ENCODE data around the gene OR51A2. TPM values are rescaled to one million over a fixed set of nuclear protein-coding genes. Genes with fewer than 3 reads are reported as not detected.
"Not testable (repeated sequence)": the region's sequence is repeated elsewhere in the genome, so short reads cannot be mapped to it uniquely, and the experiment has no call there.

The OR51A2 gene
- total RNA-seq = not detected
- polyA plus RNA-seq (2013, experiment 1 of 2) = not detected
- not detected for polyA plus RNA-seq (2013, experiment 2 of 2)
- long read RNA-seq, experiment 1 = 0 reads
- long read RNA-seq, experiment 2 = 0 reads
- long read RNA-seq, experiment 3 = 0 reads
- long read RNA-seq, experiment 4 = 0 reads

DNA sequence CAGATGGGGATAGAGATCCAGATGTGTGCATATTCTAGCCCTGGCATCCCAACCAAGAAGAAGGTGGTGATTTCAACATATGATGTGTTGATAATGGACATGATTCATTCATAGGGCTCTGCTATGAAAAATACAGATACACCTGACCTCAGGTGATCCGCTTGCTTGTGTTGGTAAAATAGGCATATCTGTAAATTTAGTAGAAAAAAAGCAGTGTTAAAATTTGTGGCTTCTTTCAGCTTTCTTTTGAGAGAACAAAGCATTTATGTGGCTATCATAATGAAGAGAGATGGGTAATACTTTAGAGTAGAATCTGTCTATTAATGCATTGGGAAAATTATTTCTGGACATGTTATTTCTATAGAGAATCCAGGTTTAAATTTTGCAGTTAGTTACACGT lies at the start of gene OR51A2:
Gene OR51A2, minus strand, starts transcription at position 101 of the 400 bp plus-strand sequence. Its CDS starts 0 bp downstream, at position 101.
- DNase-seq; H3K4me3 Mint-ChIP-seq; H3K4me3 ChIP-seq (ENCODE audit: low read length); H3K9ac ChIP-seq (ENCODE audit: extremely low read depth, low read length, poor library complexity, severe bottlenecking); H3K27me3 Mint-ChIP-seq (ENCODE audit: insufficient read depth); H3K4me1 ChIP-seq (ENCODE audit: control insufficient read depth, insufficient read depth, low read length); H3K9me3 ChIP-seq (ENCODE audit: control insufficient read depth, low read length); H3K27ac Mint-ChIP-seq; H3K36me3 ChIP-seq (ENCODE audit: control insufficient read depth, insufficient read depth, low read length); H3K36me3 Mint-ChIP-seq (ENCODE audit: low read depth); H3K9me3 Mint-ChIP-seq; H3K27ac ChIP-seq (ENCODE audit: low read depth, low read length); H3K27me3 ChIP-seq (ENCODE audit: control insufficient read depth, insufficient read depth, low read length, poor library complexity, severe bottlenecking); H3K4me1 Mint-ChIP-seq: not testable (repeated sequence)
- WGBS, 2 experiments (ENCODE audit: insufficient coverage in 1 of 2, insufficient read length in 1 of 2) = 88 to 100% methylated on average over 1 to 2 of the region's 2 CpGs

DNA sequence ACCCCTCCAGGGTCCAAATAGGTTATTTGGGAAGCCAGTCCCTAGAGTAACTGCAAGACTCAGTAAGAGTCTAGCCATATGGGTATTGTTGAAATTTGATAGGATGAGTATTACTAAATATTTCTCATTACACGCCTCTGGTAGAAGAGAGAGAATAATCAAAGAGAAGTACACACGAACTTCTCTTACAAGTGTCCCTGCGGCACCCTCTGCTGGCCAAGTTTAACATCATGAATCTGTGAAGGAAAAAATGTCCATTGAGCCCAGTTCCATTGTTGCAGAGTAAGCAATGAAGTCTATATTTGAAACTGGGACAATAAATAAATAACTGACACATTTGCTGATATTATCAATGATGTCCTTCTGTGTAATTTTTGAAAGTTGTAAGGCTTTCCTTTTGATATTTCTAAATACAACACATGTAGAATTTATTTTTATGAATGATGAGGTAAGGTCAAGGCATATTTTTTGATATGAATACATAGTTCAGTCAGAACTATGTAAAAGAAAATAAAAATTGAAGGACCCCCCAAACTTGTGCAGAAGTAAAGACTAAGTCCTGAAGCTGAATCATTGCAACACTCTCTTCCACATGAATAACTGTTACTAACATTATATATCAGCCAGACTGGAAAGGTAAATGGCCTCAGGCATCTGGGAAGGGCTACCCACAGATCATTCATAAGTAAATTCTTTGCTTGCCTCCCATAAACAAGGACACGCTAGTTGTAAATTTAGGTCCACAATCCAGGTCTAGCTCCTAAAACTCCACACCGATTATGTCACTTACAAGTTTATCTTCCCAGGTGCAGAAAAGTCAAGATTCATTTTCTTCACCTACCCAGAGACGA lies 49.1 kb upstream of the OR51A2 start:
- no peaks in the 10 kb centered on the region for H3K27me3 Mint-ChIP-seq (ENCODE audit: insufficient read depth)
- TF ChIP-seq, protein P1, sequence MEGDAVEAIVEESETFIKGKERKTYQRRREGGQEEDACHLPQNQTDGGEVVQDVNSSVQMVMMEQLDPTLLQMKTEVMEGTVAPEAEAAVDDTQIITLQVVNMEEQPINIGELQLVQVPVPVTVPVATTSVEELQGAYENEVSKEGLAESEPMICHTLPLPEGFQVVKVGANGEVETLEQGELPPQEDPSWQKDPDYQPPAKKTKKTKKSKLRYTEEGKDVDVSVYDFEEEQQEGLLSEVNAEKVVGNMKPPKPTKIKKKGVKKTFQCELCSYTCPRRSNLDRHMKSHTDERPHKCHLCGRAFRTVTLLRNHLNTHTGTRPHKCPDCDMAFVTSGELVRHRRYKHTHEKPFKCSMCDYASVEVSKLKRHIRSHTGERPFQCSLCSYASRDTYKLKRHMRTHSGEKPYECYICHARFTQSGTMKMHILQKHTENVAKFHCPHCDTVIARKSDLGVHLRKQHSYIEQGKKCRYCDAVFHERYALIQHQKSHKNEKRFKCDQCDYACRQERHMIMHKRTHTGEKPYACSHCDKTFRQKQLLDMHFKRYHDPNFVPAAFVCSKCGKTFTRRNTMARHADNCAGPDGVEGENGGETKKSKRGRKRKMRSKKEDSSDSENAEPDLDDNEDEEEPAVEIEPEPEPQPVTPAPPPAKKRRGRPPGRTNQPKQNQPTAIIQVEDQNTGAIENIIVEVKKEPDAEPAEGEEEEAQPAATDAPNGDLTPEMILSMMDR (conservative IDR thresholded peaks at IDR 0.05) = peak; percentile 88
- H3K27ac Mint-ChIP-seq = no peak overlapping the region
- H3K36me3 ChIP-seq (ENCODE audit: control insufficient read depth, insufficient read depth, low read length) = no peaks in the 10 kb centered on the region
- no peaks in the 10 kb centered on the region for H3K9me3 ChIP-seq (ENCODE audit: control insufficient read depth, low read length)
- no peaks in the 10 kb centered on the region for H3K4me1 ChIP-seq (ENCODE audit: control insufficient read depth, insufficient read depth, low read length)
- no peak overlapping the region for H3K27ac ChIP-seq (ENCODE audit: low read depth, low read length)
- H3K4me3 ChIP-seq (ENCODE audit: low read length) = no peak overlapping the region
- no peaks in the 10 kb centered on the region for H3K9me3 Mint-ChIP-seq
- WGBS, 2 experiments (ENCODE audit: insufficient coverage in 1 of 2, insufficient read length in 1 of 2) = 56 to 90% methylated on average over 3 to 6 of the region's 6 CpGs
- peak; percentile 82 for DNase-seq
- no peaks in the 10 kb centered on the region for H3K36me3 Mint-ChIP-seq (ENCODE audit: low read depth)
- H3K4me1 Mint-ChIP-seq = no peaks in the 10 kb centered on the region
- no peaks in the 10 kb centered on the region for H3K27me3 ChIP-seq (ENCODE audit: control insufficient read depth, insufficient read depth, low read length, poor library complexity, severe bottlenecking)
- H3K9ac ChIP-seq (ENCODE audit: extremely low read depth, low read length, poor library complexity, severe bottlenecking) = no peak overlapping the region
- no peak overlapping the region for H3K4me3 Mint-ChIP-seq

DNA sequence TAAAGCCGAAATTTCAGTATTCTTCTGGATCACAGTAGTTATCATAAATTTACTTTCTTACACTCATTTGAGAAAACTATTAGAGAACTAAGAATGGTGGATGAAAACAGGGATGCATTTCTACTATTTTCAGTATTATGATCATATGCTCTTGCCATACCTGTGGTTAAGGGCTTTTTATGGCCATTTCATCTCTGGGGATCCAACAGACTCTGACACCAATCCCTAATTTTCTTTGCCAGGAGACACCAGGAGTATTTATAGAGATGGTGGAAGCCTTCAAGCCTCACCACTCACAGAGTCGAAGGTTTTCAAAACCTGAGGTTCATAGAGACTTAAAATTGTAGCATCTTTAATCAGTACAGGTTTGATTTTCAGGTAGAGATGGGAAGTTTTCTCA lies 39.0 kb upstream of the OR51A2 start, which contains the start of gene OR51L1:
Gene OR51L1, plus strand, starts transcription at position 301 of the 400 bp plus-strand sequence. CDS start 4,132 bp downstream, outside the sequence.
- Histone ChIP-seq H3K36me3 (ENCODE audit: control insufficient read depth, insufficient read depth, low read length) (no peaks in the 10 kb centered on the region), H3K27ac (ENCODE audit: low read depth, low read length) (no peak within 1 kb of the TSS), H3K9ac (ENCODE audit: extremely low read depth, low read length, poor library complexity, severe bottlenecking) (no peak within 1 kb of the TSS), H3K4me3 (ENCODE audit: low read length) (no peak within 1 kb of the TSS), H3K9me3 (ENCODE audit: control insufficient read depth, low read length) (no peaks in the 10 kb centered on the region), H3K4me1 (ENCODE audit: control insufficient read depth, insufficient read depth, low read length) (peaks cover 3% of the 10 kb centered on the region), H3K27me3 (ENCODE audit: control insufficient read depth, insufficient read depth, low read length, poor library complexity, severe bottlenecking) (no peaks in the 10 kb centered on the region)
- WGBS, 2 experiments (ENCODE audit: insufficient coverage in 1 of 2, insufficient read length in 1 of 2) = 86% methylated on average over 2 of the region's 2 CpGs; no CpG with 5 or more reads in 1 of the 2 experiments
- H3K27me3 Mint-ChIP-seq (ENCODE audit: insufficient read depth) = no peaks in the 10 kb centered on the region
- H3K36me3 Mint-ChIP-seq (ENCODE audit: low read depth) = no peaks in the 10 kb centered on the region
- no peaks in the 10 kb centered on the region for H3K4me1 Mint-ChIP-seq
- no peak within 1 kb of the TSS for H3K4me3 Mint-ChIP-seq
- no peak for DNase-seq
- H3K9me3 Mint-ChIP-seq = no peaks in the 10 kb centered on the region
- H3K27ac Mint-ChIP-seq = no peak within 1 kb of the TSS
- TF ChIP-seq, protein P1 (conservative IDR thresholded peaks at IDR 0.05) = no peak

Measured in endodermal cell (in vitro differentiated cells).